Stimulated activated CD8-positive, alpha-beta memory T cell treated with anti-CD3 and anti-CD28 coated beads, Interleukin-15, amount 100 ng/mL, for 24 hours (primary cell): ENCODE data around the gene ADH5.
"Not testable (repeated sequence)": the region's sequence is repeated elsewhere in the genome, so short reads cannot be mapped to it uniquely, and the experiment has no call there.

Experiments
- DNase-seq: peaks from one replicate; pipeline ENCODE4 v3.0.0-alpha.2; 2020; ENCODE audit warnings: low read depth

Gene ADH5

GRCh38 chr4:99084595-99084994, 4.0 kb downstream of the ADH5 start:
- no peak for DNase-seq

- no peak for DNase-seq
These were observed 6.4 kb downstream of the ADH5 start for GRCh38 chr4:99082192-99082591.

GRCh38 chr4:99080869-99081268, 7.7 kb downstream of the ADH5 start:
- DNase-seq, result not testable (repeated sequence)

- DNase-seq, result no peak
These were observed 8.8 kb downstream of the ADH5 start for GRCh38 chr4:99079625-99080295.

- no peak for DNase-seq
These were observed 9.5 kb downstream of the ADH5 start for GRCh38 chr4:99078931-99079624.

- no peak for DNase-seq
These were observed 10.3 kb downstream of the ADH5 start for GRCh38 chr4:99078336-99078735.

- DNase-seq, result no peak
These were observed 11.4 kb downstream of the ADH5 start for GRCh38 chr4:99077177-99077576.

- no peak for DNase-seq
These were observed 12.2 kb downstream of the ADH5 start for GRCh38 chr4:99076292-99076976.

- DNase-seq, result no peak
These were observed 13.8 kb downstream of the ADH5 start for GRCh38 chr4:99074816-99075215.

- DNase-seq, result no peak
These were observed 17.4 kb downstream of the ADH5 start for GRCh38 chr4:99071159-99071558.

- no peak for DNase-seq
These were observed 21.0 kb downstream of the ADH5 start for GRCh38 chr4:99067617-99068016.

GRCh38 chr4:99065521-99065920, 23.1 kb downstream of the ADH5 start:
- DNase-seq, result not testable (repeated sequence)

- DNase-seq, result no peak
These were observed 26.5 kb downstream of the ADH5 start for GRCh38 chr4:99062120-99062519.

GRCh38 chr4:99061048-99061700, 27.4 kb downstream of the ADH5 start:
- no peak for DNase-seq

GRCh38 chr4:99059550-99059949, 29.0 kb downstream of the ADH5 start:
- DNase-seq, result no peak

GRCh38 chr4:99058228-99058627, 30.4 kb downstream of the ADH5 start:
- DNase-seq, result no peak

- DNase-seq, result no peak
These were observed 34.1 kb downstream of the ADH5 start for GRCh38 chr4:99054428-99054994.

GRCh38 chr4:99052902-99053301, 35.7 kb downstream of the ADH5 start:
- no peak for DNase-seq

- no peak for DNase-seq
These were observed 40.9 kb downstream of the ADH5 start for GRCh38 chr4:99047710-99048109.

GRCh38 chr4:99043346-99043745, 45.2 kb downstream of the ADH5 start:
- DNase-seq, result no peak

GRCh38 chr4:99038213-99038612, 50.4 kb downstream of the ADH5 start:
- no peak for DNase-seq

- no peak for DNase-seq
These were observed 54.6 kb downstream of the ADH5 start for GRCh38 chr4:99033956-99034355.
